ENCODE measurements around the gene MYBPC1.

DNA sequence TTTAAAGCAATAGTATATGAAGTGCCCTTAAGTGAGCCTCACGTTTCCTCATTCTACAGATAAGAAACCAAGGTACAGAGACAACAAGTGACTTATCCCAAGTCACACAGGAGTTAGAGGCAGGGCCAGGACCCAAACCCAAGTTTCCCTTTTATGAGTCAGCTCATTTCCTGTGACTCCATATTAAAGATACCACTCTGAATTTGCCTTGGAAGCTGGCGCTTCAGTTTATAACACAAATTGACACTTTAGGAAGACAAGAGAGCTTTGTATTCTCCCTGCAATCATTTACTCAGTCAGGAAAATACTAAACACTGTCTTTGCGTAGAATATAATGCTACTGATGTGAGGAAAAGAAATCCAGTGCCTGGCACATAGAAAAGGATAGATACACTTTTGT is 43.2 kb downstream of the MYBPC1 start:
- TF ChIP-seq, protein P1, sequence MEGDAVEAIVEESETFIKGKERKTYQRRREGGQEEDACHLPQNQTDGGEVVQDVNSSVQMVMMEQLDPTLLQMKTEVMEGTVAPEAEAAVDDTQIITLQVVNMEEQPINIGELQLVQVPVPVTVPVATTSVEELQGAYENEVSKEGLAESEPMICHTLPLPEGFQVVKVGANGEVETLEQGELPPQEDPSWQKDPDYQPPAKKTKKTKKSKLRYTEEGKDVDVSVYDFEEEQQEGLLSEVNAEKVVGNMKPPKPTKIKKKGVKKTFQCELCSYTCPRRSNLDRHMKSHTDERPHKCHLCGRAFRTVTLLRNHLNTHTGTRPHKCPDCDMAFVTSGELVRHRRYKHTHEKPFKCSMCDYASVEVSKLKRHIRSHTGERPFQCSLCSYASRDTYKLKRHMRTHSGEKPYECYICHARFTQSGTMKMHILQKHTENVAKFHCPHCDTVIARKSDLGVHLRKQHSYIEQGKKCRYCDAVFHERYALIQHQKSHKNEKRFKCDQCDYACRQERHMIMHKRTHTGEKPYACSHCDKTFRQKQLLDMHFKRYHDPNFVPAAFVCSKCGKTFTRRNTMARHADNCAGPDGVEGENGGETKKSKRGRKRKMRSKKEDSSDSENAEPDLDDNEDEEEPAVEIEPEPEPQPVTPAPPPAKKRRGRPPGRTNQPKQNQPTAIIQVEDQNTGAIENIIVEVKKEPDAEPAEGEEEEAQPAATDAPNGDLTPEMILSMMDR (conservative IDR thresholded peaks at IDR 0.05 in 1 of 2, IDR thresholded peaks at IDR 0.05 in 1 of 2; ENCODE audit: extremely low read depth in 1 of 2, insufficient read depth in 1 of 2, low read depth in 1 of 2, low read length in 2 of 2), result no peak
- TF ChIP-seq EZH2 (IDR thresholded peaks at IDR 0.05; ENCODE audit: borderline replicate concordance, low read length), result no peak
